SK-N-SH treated with all-trans-retinoic acid at 6 μM for 48 hours (cell line): ENCODE results near the gene GPR55.
"Not testable (repeated sequence)": the region's sequence is repeated elsewhere in the genome, so short reads cannot be mapped to it uniquely, and the experiment has no call there.

Source experiments
- ATAC-seq: fragments of 200-7000 bp; cut with Tn5 transposase; 3 replicates; pipeline ENCODE4 v1.9.1; 2020; ENCODE audit warnings: mild to moderate bottlenecking, moderate library complexity
- ARNTL ChIP-seq: fragments of 450-650 bp; formaldehyde crosslinking; IDR thresholded peaks from 2 replicates; pipeline ENCODE4 v1.5.0; 2020; ENCODE audit warnings: low read depth, mild to moderate bottlenecking, moderate library complexity, borderline replicate concordance
- BACH2 ChIP-seq: fragments of 250-450 bp; sonication (Bioruptor Pico); IDR thresholded peaks from 2 replicates; pipeline ENCODE4 v1.9.0; 2021; ENCODE audit warnings: mild to moderate bottlenecking, borderline replicate concordance
- CREB5 ChIP-seq: fragments of 250-450 bp; sonication (Bioruptor Pico); IDR thresholded peaks from 2 replicates; pipeline ENCODE4 v1.5.1; 2020; ENCODE audit warnings: low read depth, mild to moderate bottlenecking, moderate library complexity
- CSRNP3 ChIP-seq: fragments of 250-450 bp; sonication (Bioruptor Pico); IDR thresholded peaks from 2 replicates; pipeline ENCODE4 v1.5.1; 2021; ENCODE audit warnings: mild to moderate bottlenecking, moderate library complexity
- ESRRG ChIP-seq: fragments of 250-450 bp; sonication (Bioruptor Pico); IDR thresholded peaks from 2 replicates; pipeline ENCODE4 v1.6.1; 2021; ENCODE audit warnings: mild to moderate bottlenecking
- GLIS3 ChIP-seq: fragments of 250-450 bp; sonication (Bioruptor Pico); IDR thresholded peaks from 2 replicates; pipeline ENCODE4 v1.5.0; 2020; ENCODE audit warnings: mild to moderate bottlenecking, moderate library complexity
- ISL1 ChIP-seq: fragments of 250-450 bp; sonication (Bioruptor Pico); IDR thresholded peaks from 2 replicates; pipeline ENCODE4 v2.1.2; 2022; ENCODE audit warnings: mild to moderate bottlenecking, moderate library complexity
- PATZ1 ChIP-seq: fragments of 250-450 bp; sonication (Bioruptor Pico); IDR thresholded peaks from 2 replicates; pipeline ENCODE4 v1.8.0; 2020; ENCODE audit warnings: mild to moderate bottlenecking, moderate library complexity, borderline replicate concordance
- PPARA ChIP-seq: fragments of 250-450 bp; sonication (Bioruptor Pico); IDR thresholded peaks from 2 replicates; pipeline ENCODE4 v1.5.0; 2020; ENCODE audit warnings: mild to moderate bottlenecking, borderline replicate concordance
- RARB ChIP-seq: fragments of 250-450 bp; sonication (Bioruptor Pico); IDR thresholded peaks from 2 replicates; pipeline ENCODE4 v1.8.0; 2021; ENCODE audit warnings: mild to moderate bottlenecking, moderate library complexity
- TCF4 ChIP-seq: fragments of 250-450 bp; sonication (Bioruptor Pico); IDR thresholded peaks from 2 replicates; pipeline ENCODE4 v1.8.0; 2021; ENCODE audit warnings: mild to moderate bottlenecking, moderate library complexity, borderline replicate concordance
- TOX ChIP-seq: fragments of 250-450 bp; sonication (Bioruptor Pico); IDR thresholded peaks from 2 replicates; pipeline ENCODE4 v1.8.0; 2021; ENCODE audit warnings: mild to moderate bottlenecking, moderate library complexity, borderline replicate concordance
- TSHZ2 ChIP-seq: fragments of 250-450 bp; sonication (Bioruptor Pico); IDR thresholded peaks from 2 replicates; pipeline ENCODE4 v1.5.0; 2020; ENCODE audit warnings: mild to moderate bottlenecking, moderate library complexity
- ZC3H10 ChIP-seq: fragments of 250-450 bp; sonication (Bioruptor Pico); IDR thresholded peaks from 2 replicates; pipeline ENCODE4 v1.5.1; 2021; ENCODE audit warnings: mild to moderate bottlenecking, moderate library complexity
- ZFP3 ChIP-seq: fragments of 250-450 bp; sonication (Bioruptor Pico); IDR thresholded peaks from 2 replicates; pipeline ENCODE4 v1.5.0; 2020; ENCODE audit warnings: mild to moderate bottlenecking, moderate library complexity
- ZFP30 ChIP-seq: fragments of 450-650 bp; formaldehyde crosslinking; IDR thresholded peaks from 2 replicates; pipeline ENCODE4 v1.5.0; 2022; ENCODE audit warnings: mild to moderate bottlenecking, moderate library complexity
- ZNF70 ChIP-seq: fragments of 450-650 bp; formaldehyde crosslinking; IDR thresholded peaks from 2 replicates; pipeline ENCODE4 v1.5.0; 2020; ENCODE audit warnings: mild to moderate bottlenecking, moderate library complexity
- ZNF8 ChIP-seq: fragments of 450-650 bp; formaldehyde crosslinking; IDR thresholded peaks from 2 replicates; pipeline ENCODE4 v1.5.0; 2020; ENCODE audit warnings: mild to moderate bottlenecking, moderate library complexity

The GPR55 gene

GRCh38 chr2:230969659-230970015, 44.6 kb upstream of the GPR55 start:
- ATAC-seq, result no peak
- no peak for TF ChIP-seq PPARA
- no peak for TF ChIP-seq BACH2 (CRISPR knock-in tag)
- TF ChIP-seq ARNTL, result no peak
- no peak for TF ChIP-seq GLIS3 (CRISPR knock-in tag)
- TF ChIP-seq ZNF70, result no peak
- TF ChIP-seq RARB (CRISPR knock-in tag), result no peak

- TF ChIP-seq ZNF70 (no peak), PATZ1 (CRISPR knock-in tag) (no peak), TCF4 (CRISPR knock-in tag) (no peak)
- ATAC-seq, result no peak
These were observed 44.0 kb upstream of the GPR55 start for GRCh38 chr2:230968921-230969658.

- ATAC-seq, result not testable (repeated sequence)
These were observed 43.3 kb upstream of the GPR55 start for GRCh38 chr2:230968314-230968713.

GRCh38 chr2:230967113-230967512, 42.1 kb upstream of the GPR55 start:
- no peak for TF ChIP-seq BACH2 (CRISPR knock-in tag)
- no peak for TF ChIP-seq ESRRG (CRISPR knock-in tag)
- no peak for TF ChIP-seq ISL1 (CRISPR knock-in tag)
- TF ChIP-seq CREB5, result no peak
- no peak for TF ChIP-seq PPARA
- no peak for TF ChIP-seq TOX (CRISPR knock-in tag)
- no peak for TF ChIP-seq ZNF70
- TF ChIP-seq ZNF8 (CRISPR knock-in tag), result no peak
- TF ChIP-seq TCF4 (CRISPR knock-in tag), result no peak
- ATAC-seq, result no peak

GRCh38 chr2:230964136-230964730, 39.2 kb upstream of the GPR55 start:
- TF ChIP-seq ZC3H10 (CRISPR knock-in tag), result no peak
- no peak for TF ChIP-seq ESRRG (CRISPR knock-in tag)
- no peak for TF ChIP-seq ZNF70
- no peak for TF ChIP-seq TSHZ2 (CRISPR knock-in tag)
- TF ChIP-seq ZFP30, result no peak
- no peak for TF ChIP-seq TCF4 (CRISPR knock-in tag)
- no peak for TF ChIP-seq ARNTL
- TF ChIP-seq PATZ1 (CRISPR knock-in tag), result no peak
- TF ChIP-seq, all 23 proteins: peak for 0
- no peak for ATAC-seq

- ATAC-seq, result no peak
- TF ChIP-seq ESRRG (CRISPR knock-in tag), result no peak
- no peak for TF ChIP-seq ZFP3 (CRISPR knock-in tag)
- no peak for TF ChIP-seq TCF4 (CRISPR knock-in tag)
- TF ChIP-seq PATZ1 (CRISPR knock-in tag), result no peak
- no peak for TF ChIP-seq ZNF70
- no peak for TF ChIP-seq RARB (CRISPR knock-in tag)
- no peak for TF ChIP-seq CSRNP3 (CRISPR knock-in tag)
These were observed 36.0 kb upstream of the GPR55 start for GRCh38 chr2:230961091-230961491.
